Muscle of arm (tissue), 12 donors: ENCODE data around the gene RNF212. TPM values are rescaled to one million over a fixed set of nuclear protein-coding genes. Genes with fewer than 3 reads are reported as not detected.

ENCODE experiments used
- DNase-seq: peaks from one replicate; pipeline ENCODE4 v3.0.0-alpha.2; 2013
- polyA plus RNA-seq, 12 donors: library from polyadenylated mRNA; unstranded; fragments of 120-200 nt; gene quantifications; one replicate each; pipeline ENCODE4 v1.2.1, GENCODE V29; 2013; ENCODE audit not compliant: insufficient read length in 12 of 12

Gene RNF212
- polyA plus RNA-seq, 12 donors, result 2.3 to 10.0 (median 3.7) TPM; not detected in 1

DNA sequence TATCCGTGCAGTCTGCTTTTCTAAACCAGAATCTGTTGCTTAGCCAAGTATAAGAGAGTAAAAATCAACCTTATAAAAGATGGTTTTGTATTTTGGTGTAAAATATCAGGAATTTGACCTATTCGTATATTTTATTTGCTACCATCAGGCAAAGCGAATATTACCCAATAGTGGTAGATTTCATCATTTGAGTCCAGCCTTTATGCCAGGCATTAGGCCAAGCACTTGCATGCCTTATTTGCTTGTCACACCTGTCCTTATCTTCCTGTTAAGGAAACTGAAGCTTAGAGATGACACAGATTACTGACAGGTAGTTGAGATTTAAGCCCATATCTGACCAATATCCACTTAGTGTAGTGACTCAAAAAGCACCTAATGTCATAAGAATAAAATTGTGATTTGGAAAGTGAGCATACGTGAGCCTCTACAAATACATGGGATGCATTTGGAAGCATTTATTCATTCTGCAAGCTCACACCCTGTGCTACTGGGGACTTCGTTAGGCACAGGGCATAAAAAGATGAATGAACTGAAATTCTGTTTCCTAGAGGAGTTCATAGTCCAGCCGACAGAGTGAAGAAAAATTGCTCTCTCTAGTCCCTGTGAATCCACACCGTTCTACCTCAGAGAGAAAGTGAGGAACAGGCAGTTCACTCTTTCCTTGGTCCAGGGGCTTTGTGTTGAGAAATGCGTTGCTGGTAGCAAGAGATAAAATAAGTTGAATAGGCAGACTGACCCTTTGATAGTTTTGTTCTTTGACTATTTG lies 2.3 kb upstream of the RNF212 start:
- no peak for DNase-seq

DNA sequence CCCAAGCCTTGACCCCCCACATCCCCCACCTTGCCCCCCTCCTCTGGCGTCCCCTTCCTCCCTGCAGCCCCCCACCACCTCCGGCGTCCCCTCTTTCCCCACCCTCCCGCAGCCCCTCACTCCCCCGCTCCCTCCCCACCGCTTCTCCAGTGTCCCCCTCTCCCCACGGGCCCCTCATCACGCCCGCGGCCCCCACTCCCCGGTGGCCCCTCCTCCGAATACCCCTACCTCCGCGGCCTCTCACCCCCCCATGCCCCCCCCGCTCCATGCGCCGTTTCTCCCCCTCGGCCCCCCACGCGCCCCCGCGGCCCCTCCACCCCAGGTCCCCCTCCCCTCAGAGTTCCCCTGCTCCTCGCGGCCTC lies 562 bp downstream of the RNF212 start:
- DNase-seq, result no peak

GRCh38 chr4:1112174-1112820 lies 1.1 kb downstream of the RNF212 start:
- DNase-seq, result no peak

DNA sequence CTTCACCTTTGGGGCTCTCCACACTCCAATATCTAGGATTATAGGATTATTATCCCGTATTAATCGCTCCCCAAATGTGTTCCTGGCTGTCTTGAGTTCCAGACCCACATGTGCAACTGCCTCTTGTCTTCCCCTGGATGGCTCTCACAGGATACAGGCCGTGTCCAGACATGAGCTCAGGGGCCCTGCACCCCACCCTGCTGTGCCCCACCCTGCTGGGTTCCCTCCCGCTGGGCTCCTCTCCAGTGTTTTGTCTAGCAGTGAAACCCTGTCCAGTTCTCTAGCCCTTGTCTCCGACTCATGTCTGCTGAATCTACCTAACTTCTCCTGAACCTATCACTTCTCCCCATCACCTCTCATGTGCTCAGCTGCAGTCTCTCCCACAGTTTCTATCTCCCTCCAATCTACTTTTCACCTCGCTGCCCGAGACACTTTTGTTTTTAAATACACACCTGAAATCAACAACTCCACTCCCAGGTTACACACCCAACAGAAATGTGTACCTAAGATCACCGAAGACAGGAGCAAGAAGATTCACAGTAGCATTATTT lies 2.0 kb downstream of the RNF212 start:
- no peak for DNase-seq

DNA sequence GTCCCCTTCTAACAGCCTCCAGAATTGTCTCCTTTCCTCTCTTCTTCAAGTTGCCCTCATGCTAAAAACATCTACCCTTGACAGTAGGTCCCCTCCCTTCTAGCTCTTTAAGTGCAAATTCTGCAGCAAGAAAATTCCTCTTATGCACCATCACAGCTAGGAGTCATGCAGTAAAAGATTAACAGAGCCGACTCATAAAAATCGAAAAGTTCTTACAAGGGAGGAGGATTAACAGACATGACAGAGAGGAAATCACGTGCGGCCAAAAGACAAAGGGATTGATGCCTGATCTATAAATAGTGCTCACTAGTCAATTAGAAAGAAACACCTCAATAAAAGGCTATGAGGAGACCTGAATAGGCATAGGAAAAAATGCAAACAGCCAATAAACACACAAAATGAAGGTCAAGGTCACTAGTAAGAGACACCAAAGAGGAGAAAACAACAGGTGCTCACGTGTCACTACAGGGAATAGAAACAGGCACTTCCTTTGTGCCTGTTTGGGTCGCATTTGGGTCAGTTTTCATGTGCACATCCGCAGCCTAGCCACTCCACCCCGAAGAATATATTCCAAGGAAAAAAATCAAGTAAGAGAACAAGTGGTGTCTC lies 3.4 kb downstream of the RNF212 start:
- DNase-seq, result no peak

GRCh38 chr4:1109333-1109732 lies 4.0 kb downstream of the RNF212 start:
- no peak for DNase-seq

- no peak for DNase-seq
Observed at GRCh38 chr4:1105662-1106061, 7.7 kb downstream of the RNF212 start.

- DNase-seq, result no peak
Observed at GRCh38 chr4:1105067-1105466, 8.3 kb downstream of the RNF212 start.

DNA sequence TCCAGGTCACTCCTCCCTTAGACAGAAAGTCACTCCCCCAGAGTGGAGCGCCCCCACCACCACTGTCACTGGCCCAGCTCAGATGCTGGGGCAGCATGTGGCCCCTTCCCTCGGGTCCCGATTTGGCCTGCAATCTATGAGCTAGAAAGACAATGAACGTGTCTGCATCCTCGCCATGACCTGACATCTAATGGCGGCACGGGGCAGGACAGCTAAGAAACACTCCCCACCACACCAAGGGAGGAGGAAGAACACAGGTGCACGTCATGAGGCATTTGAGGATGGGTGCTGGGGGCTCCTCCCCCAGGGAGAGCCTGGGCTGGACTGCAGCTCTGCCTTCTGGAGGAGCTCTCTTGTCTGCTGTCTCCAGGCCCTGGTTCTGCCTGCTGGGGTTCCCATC lies 8.7 kb downstream of the RNF212 start:
- DNase-seq, result no peak

DNA sequence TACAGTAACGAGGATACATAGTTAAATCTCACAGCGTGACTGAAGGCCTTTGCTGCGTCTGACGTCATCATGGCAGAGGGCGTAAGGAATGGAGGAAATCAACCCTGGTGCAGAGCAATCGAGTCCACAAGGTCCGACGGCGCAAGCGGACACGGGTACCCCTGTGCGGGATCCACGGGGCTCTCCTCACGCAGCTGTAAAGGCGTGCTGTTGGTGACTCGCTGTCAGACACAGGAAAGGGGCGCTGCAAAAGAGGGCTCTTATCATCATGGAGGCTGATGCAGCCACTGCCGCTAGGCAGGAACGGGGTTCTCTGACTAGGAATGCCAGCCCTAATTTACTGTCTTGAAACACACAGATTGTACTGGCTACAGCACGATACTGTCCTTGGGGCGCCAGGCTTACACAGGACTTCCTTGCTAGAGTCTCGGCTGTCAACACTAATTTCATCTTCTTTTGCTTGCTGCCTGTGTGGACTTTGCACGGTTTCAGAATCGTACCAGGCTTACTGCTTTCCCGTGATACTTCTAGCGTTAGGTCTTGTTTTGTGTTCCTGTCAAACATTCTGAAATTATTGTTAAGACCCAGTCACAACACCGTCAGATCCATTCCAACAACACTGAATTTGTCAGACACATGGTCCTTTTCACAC lies 13.6 kb downstream of the RNF212 start:
- no peak for DNase-seq

DNA sequence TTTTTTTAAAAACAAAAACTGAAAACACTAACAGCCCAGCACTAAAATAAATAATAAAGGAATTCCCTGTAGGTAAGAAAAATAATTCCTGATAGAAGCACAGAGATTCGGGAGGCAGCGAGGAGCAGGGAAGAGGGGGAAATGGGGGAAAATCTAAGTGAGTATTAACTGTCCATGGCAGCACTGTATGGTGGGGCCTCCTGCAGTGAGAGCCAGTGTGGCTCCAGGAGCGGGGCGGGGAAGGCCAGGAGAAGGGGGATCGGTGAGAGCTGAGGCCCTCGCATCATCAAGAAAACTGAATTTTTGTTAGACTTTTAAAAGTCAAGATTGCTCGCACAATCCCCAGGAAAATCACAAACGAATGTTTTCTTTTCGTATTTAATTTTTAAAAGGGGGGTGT lies 14.1 kb downstream of the RNF212 start:
- no peak for DNase-seq

- no peak for DNase-seq
Observed at GRCh38 chr4:1098311-1098925, 14.9 kb downstream of the RNF212 start.

- no peak for DNase-seq
Observed at GRCh38 chr4:1097553-1097952, 15.8 kb downstream of the RNF212 start.

DNA sequence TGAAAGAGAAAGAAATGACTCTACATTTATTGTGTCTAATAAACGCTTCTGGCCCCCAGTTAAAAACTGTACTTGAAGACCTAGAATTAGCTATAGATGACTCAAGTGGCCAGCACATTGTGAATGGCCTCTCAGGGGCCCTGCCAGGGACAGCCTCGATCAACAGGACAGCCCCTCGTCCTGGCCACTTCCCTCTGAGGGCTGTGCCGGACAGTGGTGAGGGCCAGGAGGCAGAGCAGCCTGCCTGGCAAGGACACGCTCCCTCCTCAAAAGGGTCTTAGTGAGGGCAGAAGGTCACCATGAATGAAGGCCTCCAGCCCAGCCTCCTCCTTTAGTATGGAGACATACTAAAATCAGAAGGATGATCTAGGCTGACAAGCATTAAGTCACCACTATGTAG lies 16.5 kb downstream of the RNF212 start:
- DNase-seq, result no peak

DNA sequence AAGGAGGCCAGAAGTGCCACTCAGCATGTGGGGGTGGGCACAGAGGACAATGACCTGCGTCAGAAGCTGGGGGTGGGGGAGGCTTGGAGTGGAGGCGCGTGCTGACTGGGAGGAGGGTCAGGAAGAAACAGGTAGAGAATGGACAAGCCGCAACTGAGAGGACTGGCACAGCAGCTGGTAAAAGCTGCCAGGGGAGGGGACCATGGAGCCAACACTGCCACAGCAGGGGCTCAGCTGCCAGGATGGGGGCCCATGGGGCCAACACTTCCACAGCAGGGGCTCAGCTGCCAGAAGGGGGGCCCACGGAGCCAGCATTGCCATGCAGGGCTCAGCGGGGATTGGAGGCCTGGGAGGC lies 19.1 kb downstream of the RNF212 start:
- DNase-seq, result no peak

DNA sequence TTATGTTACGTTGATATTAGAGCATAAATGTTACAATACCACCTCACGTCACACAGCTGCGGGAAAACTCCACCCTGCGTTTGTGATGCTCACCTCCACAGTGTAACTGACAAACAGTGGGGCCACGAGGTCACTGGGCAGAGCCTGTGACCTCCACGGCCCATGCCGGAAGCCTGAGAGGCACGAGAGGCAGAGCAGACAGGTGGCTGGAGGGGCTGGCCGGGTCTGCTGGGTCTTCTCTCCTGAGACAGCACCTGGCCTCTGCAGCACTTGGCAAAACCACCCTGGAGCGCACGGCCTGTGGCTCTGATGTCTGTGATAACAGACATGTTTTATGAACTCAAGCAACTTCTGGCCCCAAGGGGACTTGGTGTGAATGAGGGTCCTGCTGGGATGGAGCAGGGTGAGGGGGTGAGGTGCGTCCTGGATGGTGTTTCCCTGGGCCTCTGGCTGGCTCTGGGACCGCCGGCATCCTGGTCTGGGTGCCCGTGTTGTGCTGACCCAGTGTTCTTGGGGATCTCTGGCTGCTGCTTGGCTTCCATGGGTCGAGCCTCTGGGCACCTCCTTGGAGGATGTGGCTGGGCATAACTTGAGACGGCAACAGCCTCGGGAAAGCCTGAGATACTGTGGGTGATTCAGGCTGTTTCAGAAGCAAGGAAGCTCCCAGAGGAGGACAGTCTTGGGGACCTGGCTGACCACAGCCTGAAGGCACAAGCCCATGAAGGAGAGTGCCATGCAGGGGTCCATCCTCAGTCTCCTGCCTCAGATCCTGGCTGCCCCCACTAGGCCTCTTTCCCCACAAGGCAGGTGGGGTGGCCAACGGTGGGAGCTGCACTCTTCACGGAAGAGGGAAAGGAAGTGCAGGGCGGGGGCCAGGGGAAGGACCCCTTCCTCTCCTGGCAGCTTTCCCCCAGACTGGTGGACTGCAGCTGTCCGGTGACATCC lies 19.7 kb downstream of the RNF212 start:
- no peak for DNase-seq

DNA sequence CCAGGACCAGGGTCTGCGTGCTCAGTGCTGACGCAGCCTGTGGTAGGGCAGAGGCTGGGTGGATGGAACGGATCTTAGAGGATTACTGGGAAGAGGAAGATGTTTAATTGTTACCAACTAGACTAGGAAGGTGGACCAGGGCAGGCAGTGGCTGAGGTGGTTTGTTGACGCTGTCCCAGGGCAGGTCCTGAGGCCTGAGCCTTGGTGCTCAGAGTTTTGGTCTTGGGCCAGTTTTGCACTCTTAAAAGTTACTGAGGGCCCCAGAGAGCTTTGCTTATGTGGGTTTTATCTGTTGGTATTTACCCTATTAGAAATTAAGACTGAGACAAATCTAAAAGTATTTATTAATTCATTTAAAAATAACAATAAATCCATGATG lies 20.4 kb downstream of the RNF212 start:
- DNase-seq, result no peak

DNA sequence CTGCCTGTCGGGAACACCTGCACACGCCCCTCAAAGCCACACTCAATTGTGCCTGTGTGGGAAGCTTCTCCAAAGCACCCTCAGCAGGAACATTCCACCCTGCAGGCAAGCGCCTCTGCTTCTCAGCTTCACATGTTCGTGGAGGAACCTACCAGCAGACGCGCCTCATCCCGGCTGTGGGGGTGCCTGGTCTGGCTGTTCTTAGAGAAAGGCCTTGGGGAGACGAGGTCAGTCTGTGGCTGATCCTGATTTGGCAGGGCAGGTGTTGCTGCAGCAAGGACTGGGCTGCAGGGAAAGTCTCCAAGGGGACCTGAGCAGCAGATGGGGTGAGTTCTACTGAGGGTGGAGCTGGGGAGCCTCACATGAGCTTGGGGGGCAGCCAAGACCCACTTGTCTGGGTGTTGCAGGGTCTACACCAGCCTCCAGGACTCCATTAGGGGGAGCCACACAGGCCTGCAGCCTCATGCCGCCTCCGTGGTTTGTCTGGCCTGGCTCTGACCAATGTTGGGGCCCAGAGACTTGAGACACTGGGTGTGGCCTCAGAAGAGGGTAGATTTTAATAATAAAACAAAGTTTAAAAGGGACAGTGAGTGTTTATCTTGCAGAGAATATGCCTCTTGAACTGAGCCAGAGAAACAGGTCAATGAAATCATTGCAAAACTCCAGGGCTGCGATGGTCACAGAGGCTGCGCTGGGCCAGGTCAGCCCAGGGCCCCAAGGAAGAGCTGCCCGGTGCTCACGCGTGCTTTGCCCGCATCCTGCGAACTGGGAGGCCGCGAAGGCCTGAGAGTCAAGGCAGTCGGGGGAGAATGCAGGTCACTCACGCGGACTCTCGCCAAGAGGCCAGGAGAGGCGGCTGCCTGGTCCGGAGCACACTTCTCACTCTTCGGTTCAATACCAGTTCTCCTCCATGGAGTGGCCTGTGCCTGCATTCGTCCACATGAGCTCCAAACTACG lies 21.1 kb downstream of the RNF212 start:
- no peak for DNase-seq

DNA sequence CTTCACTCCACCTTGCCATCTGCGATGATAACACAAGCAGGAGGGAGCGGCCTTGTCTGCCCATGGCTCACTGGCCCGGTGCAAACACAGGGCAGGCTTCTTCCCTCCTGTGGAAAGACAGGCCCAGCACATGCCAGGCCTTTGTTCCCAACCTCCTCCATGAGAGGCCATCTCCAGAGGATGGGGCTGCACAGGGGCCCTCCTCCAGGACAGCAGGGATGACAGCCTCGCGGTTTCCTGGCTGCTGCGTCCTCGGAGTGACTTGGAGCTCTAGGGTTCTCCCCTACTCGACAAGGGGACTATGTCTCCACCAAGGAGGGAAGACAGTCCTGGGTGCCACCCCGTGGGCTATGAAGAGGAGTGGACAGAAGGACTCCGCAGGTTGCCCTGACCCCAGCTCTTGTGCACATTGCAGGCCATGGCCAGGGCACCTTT lies 21.8 kb downstream of the RNF212 start:
- no peak for DNase-seq
